Gastrocnemius medialis (tissue), 4 donors: ENCODE results near the gene MEGF10.

ENCODE experiments used
- POLR2A ChIP-seq, 2 donors: fragments of 450-650 bp; IDR thresholded peaks; one replicate each; pipeline ENCODE4 v1.6.1; 2017; ENCODE audit warnings: antibody characterized with exemption in 2 of 2, mild to moderate bottlenecking in 2 of 2, moderate library complexity in 2 of 2
- TF ChIP-seq, protein P1 (sequence below), 5 experiments: fragments of 450-650 bp in 3 of 5; fragments of 200-600 bp in 2 of 5; sonication (generic) in 2 of 5; IDR thresholded peaks in 4 of 5; conservative IDR thresholded peaks in 1 of 5; 1 replicate in 4 of 5; 2 replicates in 1 of 5; pipeline ENCODE4 v1.5.1; 2016 to 2019; ENCODE audit warnings: antibody characterized with exemption in 5 of 5, mild to moderate bottlenecking in 3 of 5, moderate library complexity in 3 of 5

DNA sequence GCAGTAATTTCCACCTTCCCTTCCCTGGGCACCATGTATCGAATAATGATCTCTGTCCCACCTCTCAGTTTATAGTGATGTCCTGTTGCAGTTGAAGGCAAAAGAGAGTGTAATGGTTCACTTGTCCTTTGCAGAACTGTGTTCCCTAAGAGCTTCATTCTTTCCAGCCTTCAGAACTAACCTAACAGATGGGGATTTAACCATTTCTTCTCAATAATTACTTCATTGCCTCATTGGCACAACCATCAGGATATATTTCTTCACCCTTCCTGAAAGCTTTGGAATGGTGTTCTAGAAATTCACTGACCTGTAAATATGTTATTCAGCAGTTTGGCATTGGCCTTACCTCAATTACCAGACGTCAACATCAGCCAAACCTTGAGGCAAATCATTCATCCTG lies 142.9 kb downstream of the MEGF10 start:
- TF ChIP-seq, protein P1, sequence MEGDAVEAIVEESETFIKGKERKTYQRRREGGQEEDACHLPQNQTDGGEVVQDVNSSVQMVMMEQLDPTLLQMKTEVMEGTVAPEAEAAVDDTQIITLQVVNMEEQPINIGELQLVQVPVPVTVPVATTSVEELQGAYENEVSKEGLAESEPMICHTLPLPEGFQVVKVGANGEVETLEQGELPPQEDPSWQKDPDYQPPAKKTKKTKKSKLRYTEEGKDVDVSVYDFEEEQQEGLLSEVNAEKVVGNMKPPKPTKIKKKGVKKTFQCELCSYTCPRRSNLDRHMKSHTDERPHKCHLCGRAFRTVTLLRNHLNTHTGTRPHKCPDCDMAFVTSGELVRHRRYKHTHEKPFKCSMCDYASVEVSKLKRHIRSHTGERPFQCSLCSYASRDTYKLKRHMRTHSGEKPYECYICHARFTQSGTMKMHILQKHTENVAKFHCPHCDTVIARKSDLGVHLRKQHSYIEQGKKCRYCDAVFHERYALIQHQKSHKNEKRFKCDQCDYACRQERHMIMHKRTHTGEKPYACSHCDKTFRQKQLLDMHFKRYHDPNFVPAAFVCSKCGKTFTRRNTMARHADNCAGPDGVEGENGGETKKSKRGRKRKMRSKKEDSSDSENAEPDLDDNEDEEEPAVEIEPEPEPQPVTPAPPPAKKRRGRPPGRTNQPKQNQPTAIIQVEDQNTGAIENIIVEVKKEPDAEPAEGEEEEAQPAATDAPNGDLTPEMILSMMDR (IDR thresholded peaks at IDR 0.05 in 4 of 5, conservative IDR thresholded peaks at IDR 0.05 in 1 of 5) = no peak
- TF ChIP-seq POLR2A (IDR thresholded peaks at IDR 0.05) = no peak
